HG03520 (cell line): ENCODE data around the gene OPN3.
A peak's percentile ranks its signal among the peaks of the same experiment; 100 is the strongest.

Experiments
- ATAC-seq: cut with Tn5 transposase; IDR thresholded peaks from one replicate; pipeline ENCODE4 v1.9.1; 2021; ENCODE audit warnings: mild to moderate bottlenecking, moderate library complexity; ENCODE audit not compliant: unreplicated experiment

Gene OPN3

GRCh38 chr1:241591736-241592135 lies 48.4 kb downstream of the OPN3 start:
- no peak for ATAC-seq

- ATAC-seq = no peak
Measured at GRCh38 chr1:241591317-241591716, 48.9 kb downstream of the OPN3 start.

- ATAC-seq = no peak
Measured at GRCh38 chr1:241590719-241591118, 49.5 kb downstream of the OPN3 start.

- ATAC-seq = no peak
Measured at GRCh38 chr1:241589521-241589920, 50.6 kb downstream of the OPN3 start.

GRCh38 chr1:241586905-241587512 lies 53.2 kb downstream of the OPN3 start:
- ATAC-seq = no peak

- no peak for ATAC-seq
Measured at GRCh38 chr1:241582921-241583321, 57.2 kb downstream of the OPN3 start.

- ATAC-seq = no peak
Measured at GRCh38 chr1:241579434-241579833, 60.7 kb downstream of the OPN3 start.

- ATAC-seq = no peak
Measured at GRCh38 chr1:241574154-241574553, 66.0 kb downstream of the OPN3 start.

- ATAC-seq = no peak
Measured at GRCh38 chr1:241569848-241570247, 70.3 kb downstream of the OPN3 start.

GRCh38 chr1:241560849-241561187 lies 79.4 kb downstream of the OPN3 start:
- no peak for ATAC-seq

GRCh38 chr1:241560146-241560848 lies 79.9 kb downstream of the OPN3 start:
- no peak for ATAC-seq

- ATAC-seq = no peak
Measured at GRCh38 chr1:241557551-241558193, 82.5 kb downstream of the OPN3 start.

- no peak for ATAC-seq
Measured at GRCh38 chr1:241557031-241557430, 83.1 kb downstream of the OPN3 start.

GRCh38 chr1:241555526-241555925 lies 84.6 kb downstream of the OPN3 start:
- ATAC-seq = no peak

- no peak for ATAC-seq
Measured at GRCh38 chr1:241553886-241554592, 86.1 kb downstream of the OPN3 start.

GRCh38 chr1:241551759-241552638 lies 88.2 kb downstream of the OPN3 start:
- peak; percentile 78 for ATAC-seq

- ATAC-seq = no peak
Measured at GRCh38 chr1:241550318-241550717, 89.9 kb downstream of the OPN3 start.

- no peak for ATAC-seq
Measured at GRCh38 chr1:241548008-241548407, 92.2 kb downstream of the OPN3 start.
